HepG2 (cell line): ENCODE measurements around the gene ZNF490. TPM values are rescaled to one million over a fixed set of nuclear protein-coding genes. Genes with fewer than 3 reads are reported as not detected.

Experiments
- ATRX ChIP-seq: sonication (generic); formaldehyde crosslinking; IDR thresholded peaks from 2 replicates; pipeline ENCODE4 v1.4.0; 2020; ENCODE audit warnings: missing genetic modification reagents, borderline replicate concordance
- DMAP1 ChIP-seq: IDR thresholded peaks from 2 replicates; pipeline ENCODE4 v1.6.1; 2016
- EHMT2 ChIP-seq: fragments of 200-600 bp; sonication (generic); IDR thresholded peaks from 2 replicates; pipeline ENCODE4 v1.7.0; 2017; ENCODE audit warnings: antibody characterized with exemption, low read depth, low read length, borderline replicate concordance
- NCOA1 ChIP-seq: sonication (generic); formaldehyde crosslinking; IDR thresholded peaks from 2 replicates; pipeline ENCODE4 v1.9.0; 2021; ENCODE audit warnings: missing genetic modification reagents
- SRF ChIP-seq: IDR thresholded peaks from 2 replicates; pipeline ENCODE4 v1.6.1; 2011; ENCODE audit warnings: mild to moderate bottlenecking, low read depth, low read length, moderate library complexity
- SRSF4 ChIP-seq: fragments of 200-400 bp; formaldehyde crosslinking; IDR thresholded peaks from one replicate; pipeline ENCODE4 v1.6.1; 2018; ENCODE audit warnings: mild to moderate bottlenecking, low read depth, low read length, moderate library complexity; ENCODE audit not compliant: poor library complexity, severe bottlenecking
- THYN1 ChIP-seq: sonication (generic); formaldehyde crosslinking; IDR thresholded peaks from 2 replicates; pipeline ENCODE4 v1.8.1; 2023; ENCODE audit warnings: low read depth, mild to moderate bottlenecking, moderate library complexity, missing genetic modification reagents, borderline replicate concordance
- ZMAT3 ChIP-seq: sonication (generic); formaldehyde crosslinking; conservative IDR thresholded peaks from 2 replicates; pipeline ENCODE4 v1.7.0; 2021; ENCODE audit warnings: missing genetic modification reagents
- ZNF136 ChIP-seq: sonication (generic); formaldehyde crosslinking; IDR thresholded peaks from 2 replicates; pipeline ENCODE4 v1.8.1; 2022; ENCODE audit warnings: low read depth, mild to moderate bottlenecking, moderate library complexity, missing genetic modification reagents
- ZNF232 ChIP-seq: sonication (generic); formaldehyde crosslinking; IDR thresholded peaks from 2 replicates; pipeline ENCODE4 v1.4.0; 2020; ENCODE audit warnings: missing genetic modification reagents, borderline replicate concordance
- ZNF33A ChIP-seq: sonication (generic); formaldehyde crosslinking; IDR thresholded peaks from 2 replicates; pipeline ENCODE4 v1.5.1; 2020; ENCODE audit warnings: missing genetic modification reagents, mild to moderate bottlenecking, moderate library complexity, borderline replicate concordance
- ZNF33B ChIP-seq: sonication (generic); formaldehyde crosslinking; IDR thresholded peaks from 2 replicates; pipeline ENCODE4 v1.5.1; 2020; ENCODE audit warnings: mild to moderate bottlenecking, missing genetic modification reagents
- ZSCAN21 ChIP-seq: sonication (generic); formaldehyde crosslinking; IDR thresholded peaks from 2 replicates; pipeline ENCODE4 v1.8.0; 2022; ENCODE audit warnings: mild to moderate bottlenecking, missing genetic modification reagents, moderate library complexity, borderline replicate concordance
- ZSCAN25 ChIP-seq: sonication (generic); formaldehyde crosslinking; IDR thresholded peaks from 2 replicates; pipeline ENCODE4 v1.8.0; 2022; ENCODE audit warnings: mild to moderate bottlenecking, missing genetic modification reagents
- polyA plus RNA-seq, 8 experiments: library from polyadenylated mRNA; depleted of rRNA in 3 of 8; stranded (reverse) in 7 of 8; unstranded in 1 of 8; fragments of >200 nt; fragmentation: Illumina TruSeq in 4 of 8; extraction: Trizol in 4 of 8; gene quantifications; 2 replicates each; pipeline versions ENCODE4 v1.2.1 to v1.2.3, GENCODE V29; 2011 to 2016; ENCODE audit warnings: low read depth in 4 of 8, missing spikeins in 1 of 8, mixed read lengths in 1 of 8; ENCODE audit not compliant: insufficient read depth in 1 of 8
- total RNA-seq, 5 experiments: library from RNA; depleted of rRNA; stranded (reverse); fragments of >200 nt; fragmentation: Illumina TruSeq; extraction: Trizol; gene quantifications; 2 replicates each; pipeline ENCODE4 v1.2.3, GENCODE V29; 2016; ENCODE audit warnings: low read depth in 1 of 5
- TF ChIP-seq, protein P1 (sequence below): sonication (generic); formaldehyde crosslinking; IDR thresholded peaks from 2 replicates; pipeline ENCODE4 v1.4.0; 2020; ENCODE audit warnings: missing genetic modification reagents; ENCODE audit errors: not compliant biosample characterization
- TF ChIP-seq, protein P2 (sequence below): sonication (generic); formaldehyde crosslinking; IDR thresholded peaks from 2 replicates; pipeline ENCODE4 v1.8.0; 2022; ENCODE audit warnings: low read depth, missing genetic modification reagents
- TF ChIP-seq, protein P3 (sequence below): fragments of 450-650 bp; IDR thresholded peaks from 2 replicates; pipeline ENCODE4 v1.6.1; 2016
- TF ChIP-seq, protein P4 (sequence below): sonication (generic); formaldehyde crosslinking; IDR thresholded peaks from 2 replicates; pipeline ENCODE4 v1.4.0; 2020; ENCODE audit warnings: missing genetic modification reagents
- TF ChIP-seq, protein P5 (sequence below): sonication (generic); formaldehyde crosslinking; IDR thresholded peaks from 2 replicates; pipeline ENCODE4 v1.4.0; 2020; ENCODE audit warnings: missing genetic modification reagents

Gene ZNF490
- total and polyA plus RNA-seq, 2 of the 13 experiments (the other 11 are each of a cell fraction or from before 2014, with no cell fraction given) = 1.3 to 2.9 TPM

DNA sequence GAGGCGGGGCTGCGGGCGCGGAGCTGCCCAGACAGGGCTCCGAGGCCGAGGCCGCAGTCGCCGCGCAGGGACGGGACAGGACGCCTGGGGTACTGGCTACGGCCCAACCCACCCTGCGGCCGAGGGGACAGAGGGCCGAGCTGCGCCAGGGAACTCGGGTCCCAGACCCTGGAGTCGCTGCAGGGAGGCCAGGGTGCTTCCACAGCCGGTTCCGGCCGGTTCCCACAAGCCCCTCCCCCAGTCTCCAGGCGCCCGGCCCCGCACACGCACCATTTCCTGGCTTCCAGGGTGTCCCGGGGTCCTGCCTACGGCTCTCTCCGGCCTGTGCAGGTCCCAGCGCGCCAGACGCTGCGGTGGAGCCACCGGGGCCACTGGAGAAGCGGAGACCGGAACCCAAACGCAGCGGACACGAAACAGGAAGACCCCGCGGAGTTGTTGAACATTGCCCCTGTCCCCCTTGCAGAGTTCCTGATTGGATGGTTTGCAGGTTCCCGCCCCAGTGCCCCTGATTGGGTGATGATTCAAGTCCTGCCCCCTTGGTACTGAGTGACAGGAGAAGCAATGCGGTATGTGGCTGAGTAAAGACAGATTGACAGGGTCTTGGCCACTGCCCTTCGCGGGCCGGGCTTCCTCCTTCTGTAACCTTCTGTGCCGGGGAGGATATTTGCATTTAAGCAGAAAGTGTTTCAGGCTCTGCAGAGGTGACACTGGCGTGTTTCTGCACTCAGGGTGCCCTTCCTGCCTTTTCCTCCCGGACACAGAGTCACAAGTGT, 59.4 kb downstream of the ZNF490 start, which contains the start of gene ZNF564 (continued):
- peak; percentile 83; the same call in 1 of the 2 replicates for TF ChIP-seq ZMAT3 (CRISPR knock-in tag)
- TF ChIP-seq, protein P1, sequence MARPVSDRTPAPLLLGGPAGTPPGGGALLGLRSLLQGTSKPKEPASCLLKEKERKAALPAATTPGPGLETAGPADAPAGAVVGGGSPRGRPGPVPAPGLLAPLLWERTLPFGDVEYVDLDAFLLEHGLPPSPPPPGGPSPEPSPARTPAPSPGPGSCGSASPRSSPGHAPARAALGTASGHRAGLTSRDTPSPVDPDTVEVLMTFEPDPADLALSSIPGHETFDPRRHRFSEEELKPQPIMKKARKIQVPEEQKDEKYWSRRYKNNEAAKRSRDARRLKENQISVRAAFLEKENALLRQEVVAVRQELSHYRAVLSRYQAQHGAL (CRISPR knock-in tag) = no peak
- TF ChIP-seq ZNF33B (CRISPR knock-in tag) = peak; percentile 83
- no peak for TF ChIP-seq THYN1 (CRISPR knock-in tag)
- TF ChIP-seq ZSCAN25 = peak; percentile 66
- 0 out of 2 replicates have a peak, but pooled peaks have one; percentile 3 for TF ChIP-seq SRF
- TF ChIP-seq, protein P2, sequence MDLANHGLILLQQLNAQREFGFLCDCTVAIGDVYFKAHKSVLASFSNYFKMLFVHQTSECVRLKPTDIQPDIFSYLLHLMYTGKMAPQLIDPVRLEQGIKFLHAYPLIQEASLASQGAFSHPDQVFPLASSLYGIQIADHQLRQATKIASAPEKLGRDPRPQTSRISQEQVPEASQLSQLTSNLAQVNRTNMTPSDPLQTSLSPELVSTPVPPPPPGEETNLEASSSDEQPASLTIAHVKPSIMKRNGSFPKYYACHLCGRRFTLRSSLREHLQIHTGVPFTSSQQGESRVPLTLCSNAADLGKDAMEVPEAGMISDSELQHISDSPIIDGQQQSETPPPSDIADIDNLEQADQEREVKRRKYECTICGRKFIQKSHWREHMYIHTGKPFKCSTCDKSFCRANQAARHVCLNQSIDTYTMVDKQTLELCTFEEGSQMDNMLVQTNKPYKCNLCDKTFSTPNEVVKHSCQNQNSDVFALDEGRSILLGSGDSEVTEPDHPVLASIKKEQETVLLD (CRISPR knock-in tag) = peak; percentile 85
- TF ChIP-seq ZNF136 (CRISPR knock-in tag) = 0 out of 2 replicates have a peak, but pooled peaks have one; percentile 25
- TF ChIP-seq, protein P3, sequence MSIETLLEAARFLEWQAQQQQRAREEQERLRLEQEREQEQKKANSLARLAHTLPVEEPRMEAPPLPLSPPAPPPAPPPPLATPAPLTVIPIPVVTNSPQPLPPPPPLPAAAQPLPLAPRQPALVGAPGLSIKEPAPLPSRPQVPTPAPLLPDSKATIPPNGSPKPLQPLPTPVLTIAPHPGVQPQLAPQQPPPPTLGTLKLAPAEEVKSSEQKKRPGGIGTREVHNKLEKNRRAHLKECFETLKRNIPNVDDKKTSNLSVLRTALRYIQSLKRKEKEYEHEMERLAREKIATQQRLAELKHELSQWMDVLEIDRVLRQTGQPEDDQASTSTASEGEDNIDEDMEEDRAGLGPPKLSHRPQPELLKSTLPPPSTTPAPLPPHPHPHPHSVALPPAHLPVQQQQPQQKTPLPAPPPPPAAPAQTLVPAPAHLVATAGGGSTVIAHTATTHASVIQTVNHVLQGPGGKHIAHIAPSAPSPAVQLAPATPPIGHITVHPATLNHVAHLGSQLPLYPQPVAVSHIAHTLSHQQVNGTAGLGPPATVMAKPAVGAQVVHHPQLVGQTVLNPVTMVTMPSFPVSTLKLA = no peak; the same call in 1 of the 2 replicates
- TF ChIP-seq ATRX = no peak
- TF ChIP-seq, protein P4, sequence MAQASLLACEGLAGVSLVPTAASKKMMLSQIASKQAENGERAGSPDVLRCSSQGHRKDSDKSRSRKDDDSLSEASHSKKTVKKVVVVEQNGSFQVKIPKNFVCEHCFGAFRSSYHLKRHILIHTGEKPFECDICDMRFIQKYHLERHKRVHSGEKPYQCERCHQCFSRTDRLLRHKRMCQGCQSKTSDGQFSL (CRISPR knock-in tag) = no peak
- peak; percentile 86 for TF ChIP-seq DMAP1 (CRISPR knock-in tag)
- TF ChIP-seq ZNF232 = peak; percentile 72
- TF ChIP-seq EHMT2 = no peak
- TF ChIP-seq, protein P5, sequence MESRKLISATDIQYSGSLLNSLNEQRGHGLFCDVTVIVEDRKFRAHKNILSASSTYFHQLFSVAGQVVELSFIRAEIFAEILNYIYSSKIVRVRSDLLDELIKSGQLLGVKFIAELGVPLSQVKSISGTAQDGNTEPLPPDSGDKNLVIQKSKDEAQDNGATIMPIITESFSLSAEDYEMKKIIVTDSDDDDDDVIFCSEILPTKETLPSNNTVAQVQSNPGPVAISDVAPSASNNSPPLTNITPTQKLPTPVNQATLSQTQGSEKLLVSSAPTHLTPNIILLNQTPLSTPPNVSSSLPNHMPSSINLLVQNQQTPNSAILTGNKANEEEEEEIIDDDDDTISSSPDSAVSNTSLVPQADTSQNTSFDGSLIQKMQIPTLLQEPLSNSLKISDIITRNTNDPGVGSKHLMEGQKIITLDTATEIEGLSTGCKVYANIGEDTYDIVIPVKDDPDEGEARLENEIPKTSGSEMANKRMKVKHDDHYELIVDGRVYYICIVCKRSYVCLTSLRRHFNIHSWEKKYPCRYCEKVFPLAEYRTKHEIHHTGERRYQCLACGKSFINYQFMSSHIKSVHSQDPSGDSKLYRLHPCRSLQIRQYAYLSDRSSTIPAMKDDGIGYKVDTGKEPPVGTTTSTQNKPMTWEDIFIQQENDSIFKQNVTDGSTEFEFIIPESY (CRISPR knock-in tag) = no peak
- 0 out of 2 replicates have a peak, but pooled peaks have one; percentile 63 for TF ChIP-seq NCOA1 (CRISPR knock-in tag)
- no peak for TF ChIP-seq ZSCAN21 (CRISPR knock-in tag)
- no peak for TF ChIP-seq ZNF33A (CRISPR knock-in tag)
- TF ChIP-seq SRSF4 = no peak
